Measurements from ENCODE around the gene RSU1. TPM values are rescaled to one million over a fixed set of nuclear protein-coding genes. Genes with fewer than 3 reads are reported as not detected.
A peak's percentile ranks its signal among the peaks of the same experiment; 100 is the strongest.
"Not testable (repeated sequence)": the region's sequence is repeated elsewhere in the genome, so short reads cannot be mapped to it uniquely, and the experiment has no call there.

Gene RSU1
- total RNA-seq, 1 donor from 2014 or later, result 77.8 TPM

DNA sequence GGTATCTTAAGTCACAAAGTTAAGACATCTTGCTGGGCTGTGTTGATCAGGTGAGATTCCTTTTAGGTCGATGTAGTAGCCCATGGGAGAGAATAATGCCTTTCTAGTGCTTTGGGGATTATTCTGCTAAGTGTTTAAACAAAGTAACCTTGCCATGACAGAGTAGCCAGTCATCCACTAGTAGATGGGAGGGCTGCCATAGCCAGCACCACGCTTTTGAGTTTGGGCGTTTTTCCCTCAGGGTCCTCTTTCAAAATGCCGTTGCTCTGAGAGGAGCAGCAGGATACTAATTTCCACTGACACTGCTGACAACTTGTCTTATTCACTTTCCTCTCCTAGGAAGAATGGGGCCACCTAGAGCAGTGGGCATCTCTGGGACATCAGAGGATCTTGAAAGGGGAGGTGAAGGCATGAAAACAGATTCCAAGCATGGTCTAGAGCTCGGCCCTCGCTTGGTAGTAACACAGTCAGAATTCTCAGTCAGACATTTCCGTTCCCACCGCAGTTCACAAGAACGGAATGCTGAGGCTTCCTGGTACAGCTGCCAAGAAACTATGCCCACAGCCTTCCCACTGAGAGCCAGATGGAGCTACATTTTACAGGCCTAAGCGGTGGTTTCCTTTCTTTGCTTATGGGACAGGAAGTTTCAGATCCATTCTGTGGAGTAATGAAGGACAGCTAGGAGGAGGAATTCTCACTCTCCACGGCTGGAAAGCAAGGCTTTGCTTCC is 15.3 kb upstream of the RSU1 start:
- Histone ChIP-seq H3K9me3 (no peaks in the 10 kb centered on the region), H3K4me1 (peaks cover 5% of the 10 kb centered on the region), H3K27me3 (no peaks in the 10 kb centered on the region), H3K36me3 (no peaks in the 10 kb centered on the region), H3K27ac (peak overlapping the region; percentile 61), H3K4me3 (no peak overlapping the region)
- no peak for TF ChIP-seq CTCF (IDR thresholded peaks at IDR 0.05)
- ATAC-seq (peak; percentile 69), DNase-seq (no peak)
- intact Hi-C loops (cut with DNase I), result no loop called here

- no peak overlapping the region for H3K4me3 ChIP-seq
- DNase-seq (no peak), ATAC-seq (peak; percentile 17)
- no peak overlapping the region for H3K27ac ChIP-seq
- H3K9me3 ChIP-seq, result no peaks in the 10 kb centered on the region
- H3K36me3 ChIP-seq, result no peaks in the 10 kb centered on the region
- intact Hi-C loops (cut with DNase I), result no loop called here
- TF ChIP-seq CTCF (IDR thresholded peaks at IDR 0.05), result no peak
- peaks cover 5% of the 10 kb centered on the region for H3K4me1 ChIP-seq
- no peaks in the 10 kb centered on the region for H3K27me3 ChIP-seq
Measured at GRCh38 chr10:16828701-16829175, 11.5 kb upstream of the RSU1 start.

- H3K36me3 ChIP-seq, result no peaks in the 10 kb centered on the region
- peak overlapping the region; percentile 6 for H3K4me3 ChIP-seq
- no peak overlapping the region for H3K27ac ChIP-seq
- no peaks in the 10 kb centered on the region for H3K9me3 ChIP-seq
- ATAC-seq, result peak; percentile 94
- peaks cover 5% of the 10 kb centered on the region for H3K4me1 ChIP-seq
- no peaks in the 10 kb centered on the region for H3K27me3 ChIP-seq
- intact Hi-C loops (cut with DNase I), result no loop called here
- peak; percentile 54 for TF ChIP-seq CTCF (IDR thresholded peaks at IDR 0.05)
- no peak for DNase-seq
Measured at GRCh38 chr10:16828114-16828568, 10.9 kb upstream of the RSU1 start.

DNA sequence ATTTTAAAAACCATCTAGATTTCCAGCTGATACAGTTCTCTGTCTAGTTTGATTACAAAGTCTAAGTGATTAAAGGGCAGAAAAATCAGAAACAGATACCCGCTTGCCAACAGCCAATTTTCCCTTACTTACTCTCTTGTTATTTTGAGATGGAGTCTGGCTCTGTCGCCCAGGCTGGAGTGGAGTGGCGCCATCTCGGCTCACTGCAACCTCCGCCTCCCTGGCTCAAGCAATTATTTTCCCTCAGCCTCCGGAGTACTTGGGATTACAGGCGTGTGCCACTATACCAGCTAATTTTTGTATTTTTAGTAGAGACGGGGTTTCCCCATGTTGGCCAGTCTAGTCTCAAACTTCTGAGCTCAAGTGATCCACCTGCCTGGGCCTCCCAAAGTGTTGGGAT is 10.2 kb upstream of the RSU1 start:
- H3K36me3 ChIP-seq; H3K27ac ChIP-seq; H3K4me1 ChIP-seq; H3K9me3 ChIP-seq; DNase-seq; ATAC-seq; intact Hi-C loops (cut with DNase I); H3K27me3 ChIP-seq: not testable (repeated sequence)
- H3K4me3 ChIP-seq, result peak overlapping the region; percentile 6

GRCh38 chr10:16822726-16823360 is 5.6 kb upstream of the RSU1 start:
- ATAC-seq, result no peak
- Histone ChIP-seq H3K27me3 (no peaks in the 10 kb centered on the region), H3K27ac (no peak overlapping the region), H3K9me3 (no peaks in the 10 kb centered on the region), H3K36me3 (no peaks in the 10 kb centered on the region), H3K4me3 (no peak overlapping the region), H3K4me1 (peaks cover 6% of the 10 kb centered on the region)
- no peak for TF ChIP-seq CTCF (IDR thresholded peaks at IDR 0.05)
- intact Hi-C loops (cut with DNase I), result no loop called here
- DNase-seq, result no peak

DNA sequence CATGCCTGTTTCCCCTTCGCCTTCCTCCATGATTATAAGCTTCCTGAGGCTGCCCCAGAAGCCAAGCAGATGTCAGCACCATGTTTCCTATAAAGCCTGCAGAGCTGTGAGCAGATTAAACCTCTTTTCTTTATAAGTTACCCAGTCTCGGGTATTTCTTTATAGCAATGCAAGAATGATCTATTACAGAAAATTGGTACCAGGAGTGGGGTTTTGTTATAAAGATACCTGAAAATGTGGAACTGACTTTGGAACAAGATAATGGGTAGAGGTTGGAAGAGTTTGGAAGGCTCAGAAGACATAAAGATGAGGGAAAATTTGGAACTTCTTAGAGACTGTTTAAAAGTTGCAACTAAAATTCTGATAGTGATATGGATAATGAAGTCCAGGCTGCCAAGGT is 4.8 kb upstream of the RSU1 start:
- intact Hi-C loops (cut with DNase I), result no loop called here
- Histone ChIP-seq H3K4me3 (no peak overlapping the region), H3K27me3 (no peaks in the 10 kb centered on the region), H3K27ac (no peak overlapping the region), H3K4me1 (peaks cover 6% of the 10 kb centered on the region), H3K36me3 (no peaks in the 10 kb centered on the region), H3K9me3 (no peaks in the 10 kb centered on the region)
- no peak for TF ChIP-seq CTCF (IDR thresholded peaks at IDR 0.05)
- DNase-seq (no peak), ATAC-seq (no peak)

Measured in upper lobe of right lung (tissue), 1 donor.